GM12874 (cell line): Measurements from ENCODE around the gene C2CD5.

Experiments used
- CTCF ChIP-seq: IDR thresholded peaks from 2 replicates; pipeline ENCODE4 v1.5.1; 2011; ENCODE audit warnings: low read depth, mild to moderate bottlenecking, control low read depth, low read length, moderate library complexity; ENCODE audit not compliant: insufficient read depth

C2CD5 gene

GRCh38 chr12:22458298-22458937, 85.9 kb downstream of the C2CD5 start:
- TF ChIP-seq CTCF, result no peak

- TF ChIP-seq CTCF, result no peak
Measured at GRCh38 chr12:22457085-22457484, 87.3 kb downstream of the C2CD5 start.

- no peak for TF ChIP-seq CTCF
Measured at GRCh38 chr12:22453511-22453910, 90.8 kb downstream of the C2CD5 start.

- no peak for TF ChIP-seq CTCF
Measured at GRCh38 chr12:22447223-22447622, 97.1 kb downstream of the C2CD5 start.

- peak; percentile 73 for TF ChIP-seq CTCF
Measured at GRCh38 chr12:22443379-22444316, 100.7 kb downstream of the C2CD5 start.

- no peak for TF ChIP-seq CTCF
Measured at GRCh38 chr12:22437031-22437806, 107.1 kb downstream of the C2CD5 start.

GRCh38 chr12:22435583-22435982, 108.8 kb downstream of the C2CD5 start:
- TF ChIP-seq CTCF, result no peak
